Left kidney (tissue), 2 donors: ENCODE measurements around the gene TAS2R41. TPM values are rescaled to one million over a fixed set of nuclear protein-coding genes. Genes with fewer than 3 reads are reported as not detected.
"Not testable (repeated sequence)": the region's sequence is repeated elsewhere in the genome, so short reads cannot be mapped to it uniquely, and the experiment has no call there.

Source experiments
- DNase-seq: peaks from one replicate; pipeline ENCODE4 v3.0.0-alpha.2; 2013
- polyA plus RNA-seq: library from polyadenylated mRNA; unstranded; fragments of 120-200 nt; gene quantifications from one replicate; pipeline ENCODE4 v1.2.1, GENCODE V29; 2013; ENCODE audit not compliant: insufficient read length

The TAS2R41 gene
- polyA plus RNA-seq, 1 donor = not detected

DNA sequence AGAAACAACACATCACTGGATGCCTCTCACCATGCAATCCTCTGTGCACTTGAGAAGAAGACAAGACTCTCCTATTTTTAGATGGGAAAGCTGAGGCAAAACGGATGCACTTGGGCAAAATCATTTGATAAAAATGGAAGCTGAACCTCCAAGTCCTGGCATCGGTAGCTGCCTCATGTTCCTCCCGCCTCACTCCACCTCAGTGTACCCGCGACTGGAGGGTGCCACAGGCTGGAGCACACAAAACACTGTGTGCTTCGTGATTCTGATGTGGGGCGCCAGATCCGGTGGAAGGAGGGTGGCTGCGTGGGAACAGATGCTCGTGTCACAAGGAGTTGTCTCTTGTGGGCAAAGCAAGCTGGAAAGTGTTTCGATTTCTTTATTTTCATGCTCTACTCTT, 41.3 kb downstream of the TAS2R41 start:
- no peak for DNase-seq

DNA sequence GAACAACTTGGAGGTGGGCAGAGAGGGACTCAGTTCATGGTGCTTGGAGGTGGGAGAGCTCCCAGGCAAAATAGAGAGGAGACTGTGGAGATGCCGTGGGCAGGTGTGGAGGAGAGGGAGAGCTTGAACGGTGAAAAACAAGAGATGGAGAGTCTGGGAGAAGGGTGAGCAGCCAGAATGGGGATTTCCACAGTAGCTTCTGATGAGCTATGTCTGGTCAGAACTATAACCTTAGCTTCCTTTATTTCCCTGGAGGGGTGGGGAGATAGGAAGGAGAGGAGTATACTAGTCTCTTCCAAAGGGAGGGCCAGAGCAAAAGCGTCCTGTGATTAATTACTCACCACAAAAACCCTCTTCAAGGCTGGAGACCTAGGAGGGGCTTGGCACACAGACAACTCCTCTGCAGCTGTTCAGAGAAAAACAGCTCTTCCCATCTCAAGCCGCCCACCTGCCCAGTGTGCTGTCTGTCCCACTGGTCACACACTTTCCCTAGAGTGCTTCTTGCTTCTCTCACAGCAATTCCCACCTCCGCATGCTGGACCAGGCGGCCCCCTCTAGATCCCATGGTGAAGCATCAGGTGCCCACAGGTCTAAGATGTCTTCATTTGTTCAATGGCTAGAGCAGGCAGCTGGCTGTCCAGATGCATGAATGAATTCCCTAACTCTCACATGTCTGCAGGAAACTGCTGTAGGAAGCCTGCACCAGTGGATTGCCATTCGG, 41.9 kb downstream of the TAS2R41 start:
- no peak for DNase-seq

GRCh38 chr7:143522309-143522916, 44.7 kb downstream of the TAS2R41 start:
- not testable (repeated sequence) for DNase-seq

Other genes starting within 250 kb of the TAS2R41 start
- 199 TPM for gene GSTK1, start 214.4 kb upstream of the TAS2R41 start, polyA plus RNA-seq
- gene TMEM139, start 192.9 kb upstream of the TAS2R41 start, polyA plus RNA-seq = 55.7 TPM
- 69.9 TPM for gene CASP2, start 189.5 kb upstream of the TAS2R41 start, polyA plus RNA-seq
- gene CLCN1, start 161.8 kb upstream of the TAS2R41 start, polyA plus RNA-seq = 0.35 TPM
- 2.1 TPM for gene FAM131B, start 115.2 kb upstream of the TAS2R41 start, polyA plus RNA-seq
- 63.9 TPM for gene ZYX, start 96.5 kb upstream of the TAS2R41 start, polyA plus RNA-seq
- gene EPHA1, start 69.0 kb upstream of the TAS2R41 start, polyA plus RNA-seq = 20.2 TPM
- not detected for gene TAS2R60, start 34.4 kb upstream of the TAS2R41 start, polyA plus RNA-seq
- gene CTAGE15, start 93.9 kb downstream of the TAS2R41 start, polyA plus RNA-seq = 0.73 TPM
- 3.3 TPM for gene TCAF2, start 143.1 kb downstream of the TAS2R41 start, polyA plus RNA-seq